Ishikawa (cell line): ENCODE results near the gene SNRPD3.

ENCODE experiments used
- CREB1 ChIP-seq: IDR thresholded peaks from 2 replicates; pipeline ENCODE4 v1.6.1; 2012; ENCODE audit warnings: low read depth
- NFIC ChIP-seq: IDR thresholded peaks from 2 replicates; pipeline ENCODE4 v1.6.1; 2012
- ZBTB7A ChIP-seq: IDR thresholded peaks from 2 replicates; pipeline ENCODE4 v1.6.1; 2012; ENCODE audit warnings: low read depth
- TF ChIP-seq, protein P1 (sequence below): IDR thresholded peaks from 2 replicates; pipeline ENCODE4 v1.6.1; 2012

SNRPD3 gene

DNA sequence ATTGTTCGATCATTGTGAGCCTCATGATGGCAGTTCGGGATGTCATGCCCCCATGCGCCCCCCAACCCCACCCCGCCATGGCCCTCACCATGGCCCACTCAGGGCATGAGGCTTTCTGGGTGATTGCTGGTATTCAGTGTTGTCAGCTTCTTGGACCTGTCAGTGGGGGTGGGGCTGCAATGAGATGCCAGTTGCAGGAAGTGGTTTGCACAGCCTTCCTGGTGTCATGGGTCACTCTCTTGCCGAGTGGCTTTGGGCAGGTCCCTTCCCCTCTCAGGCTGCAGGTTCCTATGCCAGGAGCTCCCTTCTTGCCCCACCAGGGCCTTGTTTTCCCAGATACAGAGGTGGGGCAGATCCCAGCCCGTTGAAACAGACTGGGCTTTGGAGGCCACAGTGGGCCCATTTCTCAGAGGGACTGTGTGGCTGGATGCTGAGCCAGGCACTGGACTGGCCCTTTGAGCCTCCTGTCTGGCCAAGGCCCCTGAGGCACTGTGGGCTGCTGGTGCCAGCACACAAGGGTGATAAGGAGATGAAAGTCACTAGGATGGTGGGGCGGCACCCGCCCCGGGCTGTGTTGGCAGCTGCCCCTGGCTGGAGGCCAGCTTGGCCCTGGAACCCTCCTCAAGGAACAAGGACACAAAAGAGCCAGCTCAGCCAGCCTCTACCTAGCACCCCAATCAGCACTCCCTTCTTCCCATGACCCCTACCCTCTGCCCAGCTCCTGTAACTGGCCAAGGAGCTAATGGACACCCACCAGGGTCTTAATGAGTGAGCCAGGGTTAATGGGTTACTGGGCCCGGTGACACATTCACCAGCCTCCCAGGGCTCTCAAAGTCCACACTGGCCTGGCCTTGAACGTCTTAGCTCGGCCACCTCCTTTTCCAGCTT is 45.7 kb downstream of the SNRPD3 start:
- TF ChIP-seq ZBTB7A (0 out of 2 replicates have a peak, but pooled peaks have one; percentile 16), NFIC (peak; percentile 89), CREB1 (no peak)

DNA sequence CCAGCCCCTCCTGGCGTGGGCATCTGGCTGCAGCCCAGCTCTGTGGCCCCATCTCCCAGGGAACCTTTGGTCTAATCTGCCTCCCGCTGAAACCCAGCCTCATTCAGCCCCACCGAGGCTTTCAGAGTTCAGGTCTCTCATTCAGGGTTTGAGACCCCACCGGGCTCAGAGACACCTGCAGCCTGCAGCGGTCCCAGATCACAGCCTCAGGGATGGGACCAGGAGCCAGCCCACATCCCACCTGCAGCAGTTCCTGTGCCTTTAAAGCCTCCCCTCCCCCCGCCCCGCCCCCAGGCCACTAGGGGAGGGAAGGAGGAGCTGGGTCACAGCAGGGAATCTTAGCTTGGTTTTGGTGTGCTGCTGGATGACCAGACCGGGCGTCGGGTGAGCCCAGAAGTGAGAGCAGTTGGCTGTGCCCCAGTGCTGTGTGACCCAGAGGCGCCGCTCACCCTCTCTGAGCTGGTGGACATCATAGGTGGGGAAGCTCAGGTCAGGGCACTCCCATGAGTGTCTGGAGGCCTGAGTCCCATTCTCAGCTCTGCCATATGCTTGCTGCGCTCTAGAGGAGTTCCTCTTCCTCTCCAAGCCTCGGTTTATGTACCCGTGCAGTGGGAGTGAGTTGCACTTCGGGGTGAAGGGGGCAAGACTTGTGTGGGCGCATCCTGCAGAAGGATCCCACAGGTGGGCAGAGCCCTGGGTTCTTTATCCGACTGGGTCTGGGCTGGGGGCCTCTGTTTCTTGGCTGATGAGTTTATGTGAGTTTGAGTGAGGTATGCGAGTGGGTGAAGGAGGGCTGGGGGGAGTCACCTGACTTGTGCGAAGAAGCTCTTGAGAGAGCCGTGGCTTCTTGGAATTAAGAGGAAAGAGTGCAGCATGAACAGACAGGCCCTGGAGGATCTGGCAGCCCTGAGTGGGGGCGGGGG is 47.3 kb downstream of the SNRPD3 start, which contains the start of gene GGT1:
Gene GGT1, plus strand, starts transcription at position 347 of the 923 bp plus-strand sequence. CDS start 7,889 bp downstream, outside the sequence.
- TF ChIP-seq, protein P1, sequence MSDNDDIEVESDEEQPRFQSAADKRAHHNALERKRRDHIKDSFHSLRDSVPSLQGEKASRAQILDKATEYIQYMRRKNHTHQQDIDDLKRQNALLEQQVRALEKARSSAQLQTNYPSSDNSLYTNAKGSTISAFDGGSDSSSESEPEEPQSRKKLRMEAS = peak; percentile 14; the same call in 1 of the 2 replicates
- 0 out of 2 replicates have a peak, but pooled peaks have one; percentile 25 for TF ChIP-seq NFIC
